ENCODE measurements around the gene ZBTB20.
"Not testable (repeated sequence)": the region's sequence is repeated elsewhere in the genome, so short reads cannot be mapped to it uniquely, and the experiment has no call there.

Gene ZBTB20

DNA sequence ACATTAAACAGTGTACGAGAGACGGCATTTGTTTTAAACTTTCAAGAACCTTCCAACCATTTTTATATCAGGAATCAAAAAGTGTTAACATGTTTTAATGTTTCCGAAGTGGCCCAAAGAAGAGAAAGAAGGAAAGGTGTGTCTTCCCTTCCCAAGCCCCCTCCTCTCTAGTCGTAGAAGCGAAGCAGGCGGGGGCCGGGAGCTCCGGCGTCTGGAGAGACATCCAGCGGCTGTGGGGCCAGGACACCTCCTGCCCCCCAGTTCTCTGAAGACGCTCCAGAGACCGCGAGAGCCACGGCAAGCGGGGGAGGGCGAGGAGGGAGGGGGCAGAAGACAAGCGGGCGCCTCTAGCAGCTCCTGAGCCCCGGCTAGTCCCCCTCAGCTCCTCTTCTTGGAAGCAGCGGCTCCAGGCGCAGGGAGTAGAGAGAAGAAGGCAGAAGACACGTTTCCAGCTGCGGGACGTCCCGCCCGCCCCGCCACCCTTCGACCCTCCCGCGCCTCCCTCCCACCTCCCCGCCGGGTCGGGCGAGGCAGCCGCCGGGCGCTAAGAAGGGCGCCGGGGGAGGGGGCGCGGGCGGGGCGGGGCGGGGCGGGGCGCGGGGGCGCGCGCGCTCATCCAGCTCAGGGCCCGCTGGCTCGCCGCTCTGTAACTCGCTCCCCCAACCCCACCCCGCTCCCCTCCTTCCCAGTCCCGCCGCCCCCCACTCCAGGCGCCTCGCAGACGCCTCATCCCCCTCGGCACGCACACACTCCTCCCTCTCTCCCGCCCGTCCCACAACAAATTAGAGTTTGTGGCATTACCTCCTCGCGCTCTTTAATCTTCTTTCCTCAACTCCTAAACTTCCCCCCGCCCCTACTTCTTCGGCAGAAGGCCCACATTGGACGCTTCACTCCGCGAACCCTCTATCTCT, at the start of gene ZBTB20:
Gene ZBTB20, minus strand, starts transcription at position 871 of the 911 bp plus-strand sequence.
- no peak for FAIRE-seq

DNA sequence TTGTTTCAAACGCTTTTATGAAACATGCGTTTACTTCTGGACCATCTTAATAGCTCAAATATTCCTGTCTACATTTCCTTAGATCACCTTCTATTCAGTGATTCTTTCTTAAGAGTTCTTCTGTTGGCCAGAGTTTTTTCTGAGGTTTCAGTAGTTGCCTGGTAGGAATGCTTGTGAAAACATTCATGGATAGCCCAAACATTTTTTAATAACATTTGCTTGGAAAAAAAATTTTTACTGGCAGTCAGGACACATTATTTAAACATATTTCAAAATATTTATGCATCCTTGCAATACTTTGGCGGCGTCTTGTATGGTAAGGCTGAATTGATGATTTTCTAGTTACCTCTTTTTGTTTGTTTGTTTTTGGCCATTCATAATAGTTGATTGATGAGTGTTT, 47.4 kb upstream of the ZBTB20 start:
- FAIRE-seq: no peak

DNA sequence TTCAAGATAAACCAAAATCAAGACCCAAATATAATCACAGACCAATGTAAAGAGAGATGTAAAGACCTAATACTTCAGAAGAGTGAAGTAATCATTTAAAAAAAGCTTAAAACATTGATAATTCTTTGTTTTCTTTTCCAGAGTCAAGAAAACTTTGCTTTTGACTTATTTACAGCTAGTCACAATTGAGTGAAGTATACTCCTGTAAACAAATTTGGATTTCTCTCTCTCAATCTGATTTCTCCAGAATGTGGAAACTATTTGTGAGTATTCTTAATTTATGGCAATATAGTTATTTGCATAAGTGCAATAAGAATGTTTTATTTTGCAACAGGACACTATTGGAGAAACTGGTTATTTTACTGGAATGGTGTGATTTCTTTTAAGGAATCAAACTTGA, 43.7 kb upstream of the ZBTB20 start:
- no peak for FAIRE-seq

GRCh38 chr3:115187149-115187757, 40.2 kb upstream of the ZBTB20 start:
- FAIRE-seq: no peak

GRCh38 chr3:115186351-115187148, 39.5 kb upstream of the ZBTB20 start:
- FAIRE-seq: no peak

DNA sequence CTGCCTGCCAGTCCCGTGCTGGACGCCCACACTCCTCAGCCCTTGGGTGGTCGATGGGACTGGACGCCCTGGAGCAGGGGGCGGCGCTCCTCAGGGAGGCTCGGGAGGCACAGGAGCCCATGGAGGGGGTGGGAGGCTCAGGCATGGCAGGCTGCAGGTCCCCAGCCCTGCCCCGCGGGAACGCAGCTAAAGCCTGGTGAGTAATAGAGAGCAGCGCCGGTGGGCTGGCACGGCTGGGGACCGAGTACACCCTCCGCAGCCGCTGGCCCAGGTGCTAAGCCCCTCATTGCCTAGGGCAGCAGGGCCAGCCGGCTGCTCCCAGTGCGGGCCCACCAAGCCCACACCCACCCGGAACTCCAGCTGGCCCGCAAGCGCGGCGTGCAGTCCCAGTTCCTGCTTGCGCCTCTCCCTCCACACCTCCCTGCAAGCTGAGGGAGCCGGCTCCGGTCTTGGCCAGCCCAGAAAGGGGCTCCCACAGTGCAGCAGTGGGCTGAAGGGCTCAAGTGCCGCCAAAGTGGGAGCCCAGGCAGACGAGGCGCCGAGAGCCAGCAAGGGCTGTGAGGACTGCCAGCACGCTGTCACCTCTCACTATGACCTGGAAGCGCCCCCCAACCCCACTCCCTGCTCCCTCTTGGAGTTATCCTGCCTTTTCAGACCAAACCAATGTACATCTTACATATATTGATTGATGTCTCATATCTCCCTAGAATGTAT, 37.9 kb upstream of the ZBTB20 start:
- FAIRE-seq: not testable (repeated sequence)

DNA sequence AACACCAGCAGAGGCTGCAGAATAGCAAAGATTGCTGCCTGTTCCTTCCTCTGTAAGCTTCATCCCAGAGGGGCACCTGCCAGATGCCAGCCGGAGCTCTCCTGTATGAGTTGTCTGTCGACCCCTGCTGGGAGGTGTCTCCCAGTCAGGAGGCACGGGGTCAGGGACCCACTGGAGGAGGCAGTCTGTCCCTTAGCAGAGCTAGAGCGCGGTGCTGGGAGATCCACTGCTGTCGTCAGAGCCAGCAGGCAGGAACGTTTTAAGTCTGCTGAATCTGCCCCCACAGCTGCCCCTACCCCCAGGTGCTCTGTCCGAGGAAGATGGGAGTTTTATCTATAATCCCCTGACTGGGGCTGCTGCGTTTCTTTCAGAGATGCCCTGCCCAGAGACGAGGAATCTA, 31.8 kb upstream of the ZBTB20 start:
- FAIRE-seq: not testable (repeated sequence)

DNA sequence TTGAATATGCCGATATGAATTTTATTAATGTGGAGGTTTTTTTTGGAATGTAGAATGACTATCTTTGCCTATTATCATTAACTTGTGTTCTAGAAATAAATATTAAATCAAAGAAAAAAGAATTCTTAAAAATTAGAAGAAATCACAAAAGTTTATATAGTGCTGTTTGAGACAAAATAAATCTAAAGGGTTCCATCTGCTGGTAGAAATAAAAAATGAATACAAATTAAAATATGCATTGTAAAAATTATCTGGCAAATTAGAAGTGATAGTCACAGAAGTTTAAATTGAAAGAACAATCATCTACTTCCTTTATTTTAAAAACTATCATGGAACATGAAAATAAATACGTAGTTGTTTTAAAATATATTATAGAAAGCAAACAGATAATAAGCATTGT, 22.7 kb upstream of the ZBTB20 start:
- peak; percentile 80 for FAIRE-seq

DNA sequence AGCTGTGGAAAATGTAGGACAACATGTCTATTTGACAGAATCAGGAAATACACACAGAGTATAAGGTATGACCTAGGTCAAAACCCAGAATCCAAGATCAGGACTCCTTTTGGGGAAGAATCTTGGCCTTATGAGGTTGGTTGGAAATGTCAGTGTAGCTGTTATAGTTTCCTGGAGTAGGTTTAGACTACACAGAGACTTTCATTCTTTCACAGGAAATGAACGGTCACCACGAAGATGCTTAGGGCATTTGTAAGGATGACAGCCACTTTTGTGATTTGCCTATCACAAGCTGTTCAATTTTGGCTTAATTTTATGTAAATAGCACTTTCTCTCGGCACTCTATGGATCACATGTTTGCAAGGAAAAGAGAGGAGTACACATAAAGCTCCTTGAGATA, 18.6 kb upstream of the ZBTB20 start:
- FAIRE-seq: no peak

DNA sequence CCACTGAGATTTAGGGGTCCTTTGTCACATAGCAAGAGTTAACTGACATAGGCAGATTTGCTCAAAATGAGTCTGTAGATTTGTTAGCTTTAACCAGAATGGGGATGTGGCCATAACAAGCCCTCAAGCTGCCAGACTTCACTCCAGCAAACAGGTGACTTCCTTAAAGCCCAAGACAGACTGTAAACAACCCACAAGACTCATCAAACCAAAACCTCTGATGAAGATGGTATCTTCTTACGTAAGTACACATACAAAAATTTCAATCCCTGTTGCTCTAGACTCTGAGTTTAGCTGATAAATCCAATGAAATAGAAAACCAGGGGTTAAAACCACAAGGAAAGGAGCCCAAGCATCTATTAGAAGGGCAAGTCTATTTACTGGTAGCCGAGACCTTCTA, 18.2 kb upstream of the ZBTB20 start:
- no peak for FAIRE-seq

GRCh38 chr3:115164374-115165221, 17.5 kb upstream of the ZBTB20 start:
- no peak for FAIRE-seq

DNA sequence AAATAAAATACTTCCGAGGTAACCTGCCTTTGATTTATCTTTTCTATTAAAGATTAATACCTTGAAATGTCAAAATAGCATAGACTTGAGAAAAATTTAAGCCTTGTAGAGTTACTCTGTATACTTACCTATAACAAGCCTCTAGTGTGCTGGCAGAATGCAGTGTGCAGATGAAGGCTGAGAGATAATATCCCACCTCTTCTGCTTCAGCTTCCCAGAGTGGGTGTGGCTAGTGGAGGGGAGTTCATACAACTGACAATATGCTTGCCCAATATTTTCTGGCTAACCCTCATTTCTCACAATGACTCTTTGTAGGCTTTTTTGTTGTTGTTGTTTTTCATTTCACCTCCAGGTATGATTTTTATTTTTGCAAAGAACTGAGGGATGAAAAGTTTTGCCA, 15.7 kb upstream of the ZBTB20 start:
- no peak for FAIRE-seq

DNA sequence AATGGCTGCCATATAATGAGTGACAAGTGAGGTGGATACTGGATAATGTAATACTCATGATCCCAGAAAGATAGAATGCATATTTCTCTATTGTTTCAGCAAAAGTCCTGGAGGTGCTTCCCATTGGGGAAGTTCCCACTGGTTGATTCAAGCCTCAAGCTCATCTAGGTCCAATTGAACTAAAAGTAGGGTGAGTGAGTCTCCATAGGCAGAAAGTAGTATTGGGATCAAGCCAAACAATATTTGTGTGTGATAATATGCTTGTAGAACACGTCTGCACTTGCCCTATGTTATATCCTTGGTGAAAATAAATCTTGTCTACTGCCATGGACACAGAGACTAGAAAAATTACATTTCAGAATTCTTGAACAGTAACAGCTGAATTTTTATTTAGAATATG, 14.8 kb upstream of the ZBTB20 start:
- FAIRE-seq: no peak

- FAIRE-seq: no peak
Measured at GRCh38 chr3:115161168-115161834, 14.2 kb upstream of the ZBTB20 start.

DNA sequence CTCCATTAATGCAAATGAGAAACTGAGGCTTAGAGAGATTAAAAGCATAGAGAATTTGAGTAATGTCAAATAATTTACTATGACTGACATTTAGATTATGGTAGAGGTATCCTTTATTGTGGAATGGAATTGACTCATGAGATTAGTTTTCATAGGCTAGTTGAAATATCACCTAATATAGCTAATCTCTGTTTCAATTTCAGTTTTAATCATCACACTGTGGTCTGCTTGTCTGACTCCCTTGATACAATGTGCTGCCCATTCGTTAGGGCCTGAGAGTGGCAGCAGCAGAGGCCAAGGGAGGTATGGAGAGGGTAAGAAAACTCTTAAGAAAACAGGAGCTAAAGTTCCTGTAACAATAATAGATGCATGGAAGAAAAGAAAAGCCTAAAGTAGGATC, 13.2 kb upstream of the ZBTB20 start:
- FAIRE-seq: no peak

DNA sequence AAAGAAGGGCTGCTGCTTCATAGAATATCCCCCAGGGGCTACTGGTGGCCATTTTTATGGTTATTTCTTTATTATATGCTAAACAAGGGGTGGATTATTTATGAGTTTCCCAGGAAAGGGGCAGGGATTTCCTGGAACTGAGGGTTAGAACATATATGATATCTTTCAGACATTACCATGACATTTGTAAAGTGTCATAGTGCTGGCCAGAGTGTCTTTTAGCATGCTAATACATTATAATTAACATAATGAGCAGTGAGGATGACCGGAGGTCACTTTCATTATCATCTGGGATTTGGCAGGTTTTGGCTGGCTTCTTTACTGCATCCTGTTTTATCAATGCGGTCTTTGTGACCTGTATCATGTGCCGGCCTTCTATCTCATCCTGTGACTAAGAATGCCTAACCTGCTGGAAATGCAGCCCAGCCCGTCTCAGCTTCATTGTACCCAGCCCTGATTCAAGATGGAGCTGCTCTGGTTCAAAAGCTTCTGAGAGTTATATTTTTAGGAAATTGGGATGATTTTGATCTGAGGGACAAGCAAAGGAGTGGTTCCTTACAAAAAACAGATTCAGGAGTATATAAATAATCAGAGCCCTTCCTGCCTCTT, 9.1 kb upstream of the ZBTB20 start:
- FAIRE-seq: no peak

- FAIRE-seq: no peak
Measured at GRCh38 chr3:115154611-115155010, 7.5 kb upstream of the ZBTB20 start.

GRCh38 chr3:115151921-115152320, 4.8 kb upstream of the ZBTB20 start:
- no peak for FAIRE-seq

GRCh38 chr3:115148142-115148790, 1.2 kb upstream of the ZBTB20 start:
- FAIRE-seq: no peak

Measured in G401.6 (cell line).